Activated CD4-positive, CD25-positive, alpha-beta regulatory T cell treated with anti-CD3 and anti-CD28 coated beads, Interleukin-2, amount 50 U/mL, for 16 hours (primary cell): Measurements from ENCODE around the gene CACNA1C.
"Not testable (repeated sequence)": the region's sequence is repeated elsewhere in the genome, so short reads cannot be mapped to it uniquely, and the experiment has no call there.

Source experiments
- DNase-seq: peaks from one replicate; pipeline ENCODE4 v3.0.0-alpha.2; 2020; ENCODE audit warnings: low read depth, low spot score

CACNA1C gene

GRCh38 chr12:2251526-2252209 is 198.9 kb downstream of the CACNA1C start:
- no peak for DNase-seq

DNA sequence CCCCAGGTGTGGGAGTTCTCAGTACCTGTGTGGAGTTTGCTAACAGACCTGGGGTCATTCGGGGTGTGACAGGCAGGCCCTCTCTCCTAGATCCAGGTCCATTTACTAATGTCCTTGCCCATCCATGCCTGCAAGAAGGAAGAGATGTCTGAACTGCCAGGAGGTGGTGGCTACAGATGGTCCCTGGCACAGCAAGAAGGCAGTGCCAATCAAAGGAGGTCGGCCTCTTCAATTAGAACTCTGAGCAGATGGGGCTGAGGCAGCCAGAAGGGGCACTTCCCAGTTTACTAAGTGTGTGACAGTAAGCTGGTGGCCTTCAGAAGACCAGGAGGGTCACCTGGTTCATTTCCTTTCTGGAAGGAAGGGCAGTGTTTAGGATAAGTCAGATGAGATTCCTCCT is 202.5 kb downstream of the CACNA1C start:
- no peak for DNase-seq

- not testable (repeated sequence) for DNase-seq
Measured at GRCh38 chr12:2255731-2256130, 202.9 kb downstream of the CACNA1C start.

GRCh38 chr12:2256453-2256852 is 203.7 kb downstream of the CACNA1C start:
- DNase-seq: no peak

GRCh38 chr12:2256915-2257314 is 204.1 kb downstream of the CACNA1C start:
- no peak for DNase-seq

DNA sequence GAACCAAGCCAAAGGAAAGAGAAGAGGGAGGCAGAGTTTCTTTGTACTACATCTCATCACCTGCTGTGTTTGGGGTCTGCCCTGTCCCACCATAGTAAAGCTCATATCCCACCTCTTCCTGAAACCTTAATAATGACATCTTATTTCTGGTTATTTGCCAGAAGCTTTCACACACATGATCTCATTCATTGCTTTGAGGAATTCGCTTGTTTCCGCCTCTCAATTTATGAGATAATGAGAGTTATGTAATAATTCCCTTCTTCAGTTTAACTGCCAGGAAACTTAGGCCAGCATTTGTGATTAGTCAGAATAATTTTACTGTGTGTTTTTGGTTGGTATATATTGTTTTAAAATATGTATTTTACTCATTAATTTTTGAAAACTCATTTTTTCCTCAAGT is 205.2 kb downstream of the CACNA1C start:
- DNase-seq: no peak

- DNase-seq: no peak
Measured at GRCh38 chr12:2259369-2259768, 206.6 kb downstream of the CACNA1C start.

DNA sequence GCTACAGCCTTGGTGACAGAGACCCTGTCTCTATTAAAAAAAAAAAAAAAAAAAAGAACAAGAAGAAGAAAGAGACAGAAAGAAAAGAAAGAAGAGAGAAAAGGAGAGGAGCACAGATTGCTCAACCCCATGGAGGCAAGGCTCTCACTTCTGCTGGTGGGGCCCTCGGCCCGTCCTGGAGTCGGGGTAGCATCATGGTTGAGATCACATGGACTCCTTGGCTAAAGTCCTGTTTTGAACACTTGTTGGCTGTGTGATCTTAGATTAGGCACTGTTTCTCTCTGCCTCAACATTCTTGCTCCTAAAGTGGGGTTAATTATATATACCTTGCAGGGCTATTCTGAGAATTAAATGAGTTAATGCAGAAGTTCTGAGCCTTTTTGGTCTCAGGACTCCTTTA is 207.7 kb downstream of the CACNA1C start:
- DNase-seq: no peak

GRCh38 chr12:2261708-2262107 is 208.9 kb downstream of the CACNA1C start:
- no peak for DNase-seq

DNA sequence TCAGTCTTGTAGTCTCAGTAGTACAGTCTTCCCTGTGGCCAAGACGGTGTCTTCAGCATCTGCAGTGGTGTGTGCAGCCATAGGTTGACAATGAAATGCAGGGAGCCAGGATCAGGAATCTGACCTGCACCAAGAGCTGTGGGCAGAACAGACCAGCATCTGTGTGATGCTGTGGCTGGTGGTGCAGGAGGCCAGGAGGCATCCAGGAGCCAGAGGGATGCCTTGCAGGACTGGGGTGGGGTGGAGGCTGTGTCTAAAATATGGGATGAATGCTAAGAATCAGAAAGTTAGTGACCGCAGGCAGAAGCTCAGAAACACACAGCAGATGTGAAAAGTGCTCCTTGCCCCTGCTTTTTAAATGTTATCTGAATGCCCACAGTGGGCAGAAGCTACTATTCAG is 209.7 kb downstream of the CACNA1C start:
- no peak for DNase-seq

DNA sequence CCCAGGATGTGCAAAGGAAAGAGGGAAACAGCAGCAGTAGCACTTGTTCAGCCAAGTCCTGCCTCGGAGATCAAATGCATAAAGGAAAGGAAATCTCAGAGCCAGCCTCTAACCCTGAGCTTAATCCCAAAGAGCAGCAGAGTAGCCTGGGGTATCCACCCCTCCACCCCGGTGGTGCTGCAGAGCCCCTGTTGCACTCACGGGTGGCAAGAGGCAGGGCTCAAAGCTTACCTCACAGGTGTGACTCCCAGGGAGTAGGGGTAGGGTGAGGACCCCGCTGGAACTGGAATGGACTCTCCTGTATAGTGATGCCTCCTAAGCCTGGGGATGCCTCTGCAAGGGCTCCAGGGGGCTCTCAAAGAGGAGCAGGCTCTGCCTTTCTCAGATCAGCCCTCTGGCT is 211.1 kb downstream of the CACNA1C start:
- no peak for DNase-seq

- DNase-seq: no peak
Measured at GRCh38 chr12:2264651-2265232, 212.0 kb downstream of the CACNA1C start.

DNA sequence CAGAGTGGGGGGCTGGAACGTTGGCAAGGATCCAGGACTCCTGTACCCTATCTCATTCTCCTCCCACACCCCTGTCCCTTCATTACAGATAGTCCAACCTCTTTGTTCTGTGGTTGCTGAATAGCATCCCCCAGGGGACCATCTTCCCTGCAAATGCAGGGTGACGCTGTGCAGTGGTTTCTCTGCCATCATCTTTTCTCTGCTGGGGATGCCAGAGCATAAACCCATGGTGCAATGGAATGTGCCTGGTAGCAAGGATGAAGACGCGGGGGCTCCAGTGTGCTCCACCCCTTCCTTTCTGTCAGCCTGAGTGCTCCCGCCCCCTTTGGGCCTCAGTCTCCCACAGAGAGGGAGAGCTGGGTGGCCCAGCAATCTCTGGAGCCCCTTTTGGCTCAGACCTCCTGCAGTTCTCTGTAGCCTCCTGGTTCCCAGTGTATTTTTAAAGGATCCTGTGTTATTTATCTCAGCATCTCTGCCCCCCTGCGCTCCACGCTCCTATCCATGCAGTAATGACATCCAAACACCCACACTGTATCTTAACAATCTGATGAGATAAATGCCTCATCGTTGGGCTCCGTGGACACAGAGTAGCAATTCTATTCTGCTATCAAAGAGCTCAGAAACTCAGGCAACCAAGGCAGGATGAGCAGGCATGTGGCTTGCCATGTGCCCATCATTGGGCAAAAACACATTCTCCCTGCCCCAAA is 212.8 kb downstream of the CACNA1C start:
- DNase-seq: no peak

DNA sequence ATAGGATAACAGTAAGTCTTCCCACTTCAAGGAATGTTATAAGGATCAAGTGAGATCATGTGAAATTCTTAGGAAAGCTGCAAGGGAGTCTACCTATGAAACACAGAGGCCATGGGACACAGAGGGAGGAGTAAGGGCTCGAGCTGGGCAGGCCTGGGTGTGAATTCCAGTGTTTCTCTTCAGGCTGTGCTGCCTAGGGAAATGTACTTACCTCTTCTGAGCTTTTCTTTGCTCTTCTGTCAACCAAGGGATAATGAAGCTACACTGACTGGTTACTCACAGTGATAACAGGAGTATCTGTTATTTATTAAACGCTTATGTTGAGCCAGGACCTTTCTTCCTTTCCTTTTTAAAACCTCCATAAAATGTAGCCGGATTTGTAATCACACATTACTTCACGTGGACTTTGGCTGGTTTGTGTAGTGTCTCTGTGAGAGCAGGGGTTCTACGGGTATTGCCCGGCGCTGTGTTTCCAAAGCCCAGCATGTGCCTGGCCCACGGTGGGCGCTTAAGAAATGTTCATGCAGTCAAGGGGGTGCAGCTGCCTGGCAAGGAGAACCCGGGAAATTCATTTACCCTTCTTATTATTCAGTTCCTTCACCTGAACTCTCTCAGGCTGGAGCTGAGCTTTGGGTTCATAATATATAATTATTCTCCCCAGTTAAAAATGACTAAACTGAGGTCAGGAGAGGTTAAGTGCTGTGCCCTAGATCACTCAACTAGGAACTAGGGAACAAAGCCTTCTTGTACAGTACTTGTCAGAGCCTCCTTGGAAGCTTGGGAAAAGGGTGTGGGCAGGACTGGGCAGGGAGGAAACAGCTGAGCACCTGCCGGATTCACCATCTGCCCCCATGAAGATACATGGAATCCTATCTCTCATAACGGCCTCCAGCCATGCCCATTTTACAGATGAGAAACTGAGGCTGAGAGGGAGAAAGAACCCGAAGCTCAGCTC is 214.2 kb downstream of the CACNA1C start:
- DNase-seq: no peak

- no peak for DNase-seq
Measured at GRCh38 chr12:2267703-2268470, 215.1 kb downstream of the CACNA1C start.

DNA sequence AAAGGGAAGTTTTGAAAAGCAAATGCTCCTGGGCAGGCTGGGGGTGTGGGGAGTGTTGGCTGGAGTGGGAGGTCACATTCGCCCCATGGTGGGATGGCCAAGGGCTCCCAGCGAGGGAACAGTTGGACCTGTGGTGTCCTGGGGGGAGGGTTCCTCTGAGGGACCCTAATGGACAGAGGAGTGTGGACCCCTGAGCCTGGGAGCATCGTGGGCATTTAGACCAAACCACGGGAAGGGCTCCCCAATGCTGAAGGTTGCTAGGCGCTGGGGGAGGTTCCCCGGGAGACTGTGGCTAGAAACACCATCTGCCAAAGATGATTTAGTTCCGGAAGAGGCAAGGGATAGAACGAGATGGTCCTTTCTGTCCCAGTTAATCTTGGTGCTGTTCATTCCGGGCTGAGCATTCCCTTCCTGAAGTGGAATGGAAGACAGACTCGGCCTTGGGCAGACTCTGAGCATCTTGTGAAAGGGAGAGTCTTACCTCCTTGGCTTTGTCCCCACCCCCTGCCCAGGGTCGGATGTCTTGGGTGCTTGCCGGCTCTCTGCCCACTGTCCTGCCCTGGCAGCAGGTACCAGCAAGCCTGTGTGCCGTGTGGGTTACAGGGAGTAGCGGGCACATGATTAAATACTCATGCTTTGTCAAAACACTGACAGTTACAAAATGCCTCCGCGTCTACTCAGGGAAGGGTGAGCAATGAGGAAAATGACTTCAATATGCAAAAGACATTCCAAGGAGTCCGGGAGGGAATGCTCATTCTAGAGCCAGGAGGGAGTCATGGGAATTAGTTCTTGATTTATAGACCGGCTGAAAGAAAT is 215.9 kb downstream of the CACNA1C start:
- no peak for DNase-seq

DNA sequence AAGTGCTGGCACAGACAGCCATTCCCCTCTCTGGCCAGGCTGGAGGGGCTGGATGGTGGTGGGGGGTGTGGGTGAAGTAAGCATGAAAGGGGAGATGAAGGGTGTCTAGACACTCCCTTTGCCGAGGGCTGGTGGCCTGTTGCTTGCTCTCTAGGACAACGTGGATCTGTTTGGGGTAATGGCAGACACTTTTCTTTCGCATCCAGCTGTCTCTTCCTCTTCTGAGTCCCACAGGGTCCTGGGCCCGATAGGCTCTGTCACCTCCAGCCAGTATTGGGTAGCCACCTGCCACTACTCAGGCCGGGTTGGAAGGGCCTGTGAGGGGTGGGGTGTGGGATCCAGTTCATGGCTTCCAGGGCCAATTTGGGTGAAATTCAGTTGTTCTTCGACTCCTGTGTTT is 218.1 kb downstream of the CACNA1C start:
- no peak for DNase-seq

GRCh38 chr12:2271961-2272360 is 219.2 kb downstream of the CACNA1C start:
- DNase-seq: no peak

DNA sequence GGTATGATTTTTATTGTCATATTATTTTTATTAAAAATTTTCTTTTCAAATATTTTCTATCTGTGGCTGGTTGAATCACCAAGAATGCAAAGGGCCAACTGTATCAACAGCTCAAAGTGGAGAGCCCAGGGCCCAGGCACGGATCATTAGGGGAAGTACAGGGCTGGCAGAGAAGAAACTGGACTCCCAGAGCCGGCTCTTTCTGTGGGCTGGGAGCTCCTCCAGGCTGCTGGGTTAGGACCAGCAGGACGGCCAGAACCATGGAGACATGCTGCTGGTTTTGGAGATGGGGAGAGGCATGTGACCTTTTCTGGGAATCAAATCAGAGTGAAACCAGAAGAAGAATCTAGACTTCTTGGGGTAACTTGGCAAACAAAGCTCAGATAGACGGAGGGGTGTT is 220.5 kb downstream of the CACNA1C start:
- DNase-seq: no peak

DNA sequence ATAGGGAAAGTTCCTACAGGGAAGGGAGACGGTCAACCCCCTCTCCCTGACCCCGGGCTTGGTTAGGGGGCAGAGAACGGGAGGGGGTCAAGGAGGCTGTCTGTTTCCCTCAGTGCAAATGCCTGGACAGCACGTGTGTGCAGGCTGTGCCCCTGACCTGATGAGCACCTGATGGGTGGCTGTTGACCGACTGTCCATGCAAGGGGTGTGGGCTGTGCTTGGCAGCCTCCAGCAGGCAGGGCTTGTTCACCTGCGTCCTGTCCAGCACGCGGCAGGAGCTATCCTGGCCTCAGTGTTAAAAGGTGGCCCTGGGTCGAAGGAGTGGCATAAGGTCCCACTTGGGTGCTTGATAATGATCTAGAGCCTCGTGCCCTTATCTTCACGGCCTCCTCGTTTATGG is 221.0 kb downstream of the CACNA1C start:
- no peak for DNase-seq
